HK-2 (cell line): ENCODE data around the gene ARMC6.

ENCODE experiments used
- DNase-seq: peaks from one replicate; pipeline ENCODE4 v3.0.0-alpha.2; 2018; ENCODE audit not compliant: unreplicated experiment

Gene ARMC6

DNA sequence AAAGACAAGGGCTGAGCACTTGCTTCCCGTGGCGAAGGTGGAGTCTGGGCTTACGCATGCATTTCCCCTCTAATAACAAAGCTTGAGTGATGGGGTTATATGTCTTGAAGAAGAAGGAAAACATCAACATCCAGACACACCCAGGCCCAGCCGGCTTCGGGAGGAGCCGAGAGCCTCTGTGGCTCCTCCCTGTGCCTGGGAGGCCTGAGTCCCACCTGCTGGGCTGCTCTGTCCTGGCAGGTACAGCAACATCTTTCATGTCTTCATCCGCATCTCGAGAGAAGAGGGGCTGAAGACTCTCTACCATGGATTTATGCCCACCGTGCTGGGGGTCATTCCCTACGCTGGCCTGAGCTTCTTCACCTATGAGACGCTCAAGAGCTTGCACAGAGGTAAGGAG, 74.3 kb downstream of the ARMC6 start:
- no peak for DNase-seq
